Pancreas (tissue), 10 donors: ENCODE results near the gene ATF5. TPM values are rescaled to one million over a fixed set of nuclear protein-coding genes. Genes with fewer than 3 reads are reported as not detected.
A peak's percentile ranks its signal among the peaks of the same experiment; 100 is the strongest.

Source experiments
- ATAC-seq, 4 donors: fragments of 200-7000 bp; cut with Tn5 transposase; one replicate each; pipeline versions ENCODE4 v1.8.0 to v1.9.1; 2020; ENCODE audit warnings: mild to moderate bottlenecking in 4 of 4, moderate library complexity in 4 of 4
- DNase-seq, 6 donors: peaks; one replicate each; pipeline ENCODE4 v3.0.0-alpha.2; 2020
- FAIRE-seq: peaks from 2 replicates; lab custom pipeline; 2012; peaks lifted over from hg19 to GRCh38; lab: Jason Lieb, UNC
- H3K27ac ChIP-seq, 4 donors: fragments of 200-600 bp; sonication (generic); 1 replicate in 3 of 4; 2 replicates in 1 of 4; pipeline versions ENCODE4 v1.5.0 to v1.8.0; 2020
- H3K27me3 ChIP-seq, 4 donors: fragments of 200-600 bp; one replicate each; pipeline ENCODE4 v1.8.0; 2021
- H3K36me3 ChIP-seq, 3 donors: fragments of 200-600 bp; sonication (generic) in 1 of 3; one replicate each; pipeline versions ENCODE4 v1.5.0 to v1.8.0; 2020 to 2021
- H3K4me1 ChIP-seq, 3 donors: fragments of 200-600 bp; one replicate each; pipeline ENCODE4 v1.8.0; 2021
- H3K4me3 ChIP-seq, 4 donors: fragments of 200-600 bp; sonication (generic) in 2 of 4; one replicate each; pipeline versions ENCODE4 v1.5.0 to v1.8.0; 2020 to 2021
- H3K9me3 ChIP-seq, 4 donors: fragments of 200-600 bp; one replicate each; pipeline ENCODE4 v1.8.0; 2021
- CTCF ChIP-seq, 4 donors: fragments of 200-600 bp; sonication (generic) in 3 of 4; IDR thresholded peaks; one replicate each; pipeline versions ENCODE4 v1.5.0 to v1.8.0; 2021; ENCODE audit warnings: antibody characterized with exemption in 4 of 4
- WGBS, 2 donors: extraction: QIAGEN DNeasy Blood & Tissue Kit; methylation state at CpG; one replicate each; pipeline ENCODE4 v1.1.7; 2013; 5-methylcytosine and 5-hydroxymethylcytosine counted together
- intact Hi-C, 3 donors: fragments of 100-400 bp; cut with DNase I; formaldehyde crosslinking; loops; one replicate each; pipeline versions ENCODE4 v1.11.1 to v1.14.2; 2022
- polyA plus RNA-seq, 2 donors: library from polyadenylated mRNA; stranded (reverse); fragments of 200-250 nt; gene quantifications; one replicate each; pipeline ENCODE4 v1.2.3, GENCODE V29; 2013
- total RNA-seq, 6 donors: library from RNA; stranded (reverse); fragmentation: NEBNext Ultra II Directional in 4 of 6; extraction: Animal tissue kit (Norgen Biotek cat#: 25700) in 4 of 6; gene quantifications; one replicate each; pipeline versions ENCODE4 v1.2.1 to v1.2.4, GENCODE V29; 2021 to 2023
- donor health status: healthy with polysubstance abuse.
- donor health status: DM: no; HTN: no; CAD: no; lungs with moderate emphysema.
- donor health status: DM: no; HTN: no; CAD: no.
- donor health status: control.
- donor health status: control.
- donor health status: Bipolar disorder and iron deficiency.
- donor health status: DM: yes; HTN: yes; CAD: no.
- donor health status: DM: no; HTN: no; CAD: no.
- donor health status: DM: no; HTN: no; CAD: no.
- donor health status: DM: yes; HTN: yes; CAD: no.

ATF5 gene
- total RNA-seq (10 to 100 TPM in 3 of 6 donors, 1 to 10 TPM in 3; 8.2 to 16.6 (median 11.2) TPM), polyA plus RNA-seq (10 to 100 TPM; 16.0 to 25.7 TPM)

GRCh38 chr19:49929121-49929610 is at the start of gene ATF5, which contains the start of gene NUP62:
Gene ATF5 (plus strand): TSS chr19:49929205. CDS start chr19:49930851, 1,646 bp downstream.
Gene NUP62 (minus strand): TSS chr19:49929504. CDS start chr19:49909807, 19,697 bp downstream.
- Histone ChIP-seq H3K4me1 (peaks cover 9 to 13% (median 9%) of the 10 kb centered on the region in 3 donors), H3K27me3 (no peaks in the 10 kb centered on the region), H3K36me3 (no peaks in the 10 kb centered on the region), H3K27ac (peak within 1 kb of the TSS; percentile 67 to 93 (median 87)), H3K9me3 (no peaks in the 10 kb centered on the region), H3K4me3 (peak within 1 kb of the TSS; percentile 63 to 90 (median 85))
- intact Hi-C loops: no loop called here
- ATAC-seq (peak; percentile 76 to 90 (median 82)), DNase-seq (peak; percentile 84 to 98 (median 90)), FAIRE-seq (no peak)
- no peak for TF ChIP-seq CTCF (IDR thresholded peaks at IDR 0.05)
- WGBS, 2 donors: 0 to 1% methylated on average over 40 to 48 of the region's 48 CpGs

GRCh38 chr19:49879243-49879963 is 49.6 kb upstream of the ATF5 start:
- Histone ChIP-seq H3K4me3 (no peak overlapping the region), H3K27ac (no peak overlapping the region), H3K27me3 (no peaks in the 10 kb centered on the region), H3K4me1 (peaks cover 0 to 11% (median 8%) of the 10 kb centered on the region in 3 donors), H3K36me3 (peaks cover 9 to 44% (median 42%) of the 10 kb centered on the region in 3 donors), H3K9me3 (no peaks in the 10 kb centered on the region)
- ATAC-seq (no peak), DNase-seq (peak in 4 of 6 donors; percentile 22 to 44 (median 32)), FAIRE-seq (no peak)
- intact Hi-C loops: no loop called here
- 96 to 97% methylated on average over 12 of the region's 12 CpGs for WGBS, 2 donors
- TF ChIP-seq CTCF (IDR thresholded peaks at IDR 0.05): no peak

GRCh38 chr19:49880162-49880869 is 48.7 kb upstream of the ATF5 start:
- ATAC-seq (no peak), FAIRE-seq (no peak), DNase-seq (peak in 2 of 6 donors; percentile 18 to 48)
- 87% methylated on average over 10 of the region's 10 CpGs for WGBS, 2 donors
- no peak for TF ChIP-seq CTCF (IDR thresholded peaks at IDR 0.05)
- Histone ChIP-seq H3K4me1 (peaks cover 0 to 7% (median 5%) of the 10 kb centered on the region in 3 donors), H3K9me3 (no peaks in the 10 kb centered on the region), H3K27ac (no peak overlapping the region), H3K4me3 (no peak overlapping the region), H3K27me3 (no peaks in the 10 kb centered on the region), H3K36me3 (peaks cover 9 to 53% (median 46%) of the 10 kb centered on the region in 3 donors)
- intact Hi-C loops: no loop called here

GRCh38 chr19:49881186-49881585 is 47.8 kb upstream of the ATF5 start:
- FAIRE-seq (no peak), ATAC-seq (no peak), DNase-seq (peak in 1 of 6 donors; percentile 14)
- Histone ChIP-seq H3K9me3 (no peaks in the 10 kb centered on the region), H3K4me1 (peaks cover 0 to 3% (median 0%) of the 10 kb centered on the region in 3 donors), H3K27me3 (no peaks in the 10 kb centered on the region), H3K36me3 (peaks cover 9 to 56% (median 46%) of the 10 kb centered on the region in 3 donors), H3K27ac (no peak overlapping the region), H3K4me3 (no peak overlapping the region)
- 96 to 97% methylated on average over 16 to 17 of the region's 17 CpGs for WGBS, 2 donors
- intact Hi-C loops: no loop called here
- no peak for TF ChIP-seq CTCF (IDR thresholded peaks at IDR 0.05)
